ENCODE measurements around the gene ZNF710.

DNA sequence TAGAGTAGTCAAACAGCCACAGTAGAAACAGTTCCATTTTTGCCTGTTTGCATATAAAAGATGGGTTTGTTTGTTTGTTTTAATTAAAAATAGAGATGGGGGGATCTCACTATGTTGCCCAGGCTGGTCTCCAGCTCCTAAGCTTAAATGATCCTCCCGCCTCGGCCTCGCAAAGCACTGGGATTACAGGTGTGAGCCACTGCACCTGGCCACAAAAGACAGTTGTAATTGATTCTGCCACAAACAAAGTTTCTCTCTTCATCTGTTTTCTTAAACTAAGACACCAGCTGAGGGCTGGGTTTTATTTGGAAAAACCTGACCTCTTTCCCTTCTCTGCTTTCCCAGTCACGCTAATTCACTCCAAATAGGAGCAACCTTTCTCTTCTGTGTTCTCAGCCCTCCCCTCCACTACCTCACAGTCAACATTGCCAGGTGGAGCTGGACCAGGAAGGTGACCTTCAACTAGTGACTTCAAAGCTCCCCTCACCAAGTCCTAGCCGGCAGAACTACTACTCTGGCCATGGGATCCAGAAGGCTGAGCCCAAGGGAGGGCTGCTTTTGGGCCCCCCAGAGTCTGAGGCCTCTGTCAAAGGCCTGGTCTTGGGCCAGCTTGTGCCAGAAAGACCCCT, 102.7 kb downstream of the ZNF710 start:
- TF ChIP-seq POLR2A (IDR thresholded peaks at IDR 0.05; ENCODE audit: low read depth, low read length): no peak
- TF ChIP-seq POLR2AphosphoS5 (IDR thresholded peaks at IDR 0.05; ENCODE audit: low read depth, low read length): no peak
